Hepatocyte (in vitro differentiated cells): Measurements from ENCODE around the gene AK5. TPM values are rescaled to one million over a fixed set of nuclear protein-coding genes. Genes with fewer than 3 reads are reported as not detected.

Experiments
- DNase-seq: peaks from one replicate; pipeline ENCODE4 v3.0.0-alpha.2; 2016; ENCODE audit warnings: low spot score
- H2AFZ ChIP-seq: fragments of 200-600 bp; sonication (generic); 2 replicates; pipeline ENCODE4 v1.6.0; 2016; ENCODE audit warnings: antibody characterized with exemption, mild to moderate bottlenecking
- H3K27ac ChIP-seq: fragments of 200-600 bp; sonication (generic); 2 replicates; pipeline ENCODE4 v1.5.1; 2016; ENCODE audit warnings: mild to moderate bottlenecking
- H3K27me3 ChIP-seq: fragments of 200-600 bp; sonication (generic); 2 replicates; pipeline ENCODE4 v1.6.1; 2016
- H3K36me3 ChIP-seq: fragments of 200-600 bp; sonication (generic); replicated peaks from 2 replicates; pipeline ENCODE4 v1.5.1; 2016; ENCODE audit warnings: low read depth; ENCODE audit not compliant: insufficient read depth
- H3K4me1 ChIP-seq: fragments of 200-600 bp; sonication (generic); 2 replicates; pipeline ENCODE4 v1.5.1; 2016; ENCODE audit warnings: mild to moderate bottlenecking, moderate library complexity; ENCODE audit not compliant: insufficient read depth
- H3K4me2 ChIP-seq: fragments of 200-600 bp; sonication (generic); 2 replicates; pipeline ENCODE4 v1.6.0; 2016
- H3K4me3 ChIP-seq: fragments of 200-600 bp; sonication (generic); 2 replicates; pipeline ENCODE4 v1.5.1; 2016; ENCODE audit warnings: mild to moderate bottlenecking
- H3K79me2 ChIP-seq: fragments of 200-600 bp; sonication (generic); 2 replicates; pipeline ENCODE4 v1.6.0; 2017; ENCODE audit warnings: mild to moderate bottlenecking
- H3K9me2 ChIP-seq: fragments of 200-600 bp; sonication (generic); replicated peaks from 2 replicates; pipeline ENCODE4 v1.6.0; 2017; ENCODE audit warnings: mild to moderate bottlenecking; ENCODE audit not compliant: insufficient read depth
- H3K9me3 ChIP-seq: fragments of 200-600 bp; sonication (generic); 2 replicates; pipeline ENCODE4 v1.5.1; 2016; ENCODE audit warnings: low read depth, mild to moderate bottlenecking
- H4K20me1 ChIP-seq: fragments of 200-600 bp; sonication (generic); 2 replicates; pipeline ENCODE4 v1.6.0; 2016; ENCODE audit warnings: mild to moderate bottlenecking; ENCODE audit not compliant: insufficient read depth, poor library complexity, severe bottlenecking
- CTCF ChIP-seq: fragments of 200-600 bp; sonication (generic); IDR thresholded peaks from 2 replicates; pipeline ENCODE4 v1.5.1; 2016; ENCODE audit warnings: antibody characterized with exemption, mild to moderate bottlenecking; ENCODE audit not compliant: poor library complexity
- EZH2 ChIP-seq: fragments of 200-600 bp; sonication (generic); IDR thresholded peaks from 2 replicates; pipeline ENCODE4 v1.6.1; 2016; ENCODE audit warnings: antibody characterized with exemption, mild to moderate bottlenecking, borderline replicate concordance
- EZH2phosphoT487 ChIP-seq: fragments of 200-600 bp; sonication (generic); IDR thresholded peaks from one replicate; pipeline ENCODE4 v1.6.1; 2018; ENCODE audit warnings: antibody characterized with exemption, mild to moderate bottlenecking, low read depth, moderate library complexity; ENCODE audit not compliant: unreplicated experiment, severe bottlenecking
- WGBS: methylation state at CpG from one replicate; pipeline ENCODE4 v1.1.6; 2016; ENCODE audit warnings: low lambda C conversion rate; ENCODE audit errors: missing lambda C conversion rate; 5-methylcytosine and 5-hydroxymethylcytosine counted together
- polyA plus RNA-seq: library from polyadenylated mRNA; unstranded; fragments of >200 nt; fragmentation: Nextera tagmentation; extraction: Ambion mirVana; gene quantifications from 2 replicates; pipeline ENCODE4 v1.2.1, GENCODE V29; 2016
- total RNA-seq: library from RNA; depleted of rRNA; stranded (reverse); fragments of >200 nt; gene quantifications from 2 replicates; pipeline ENCODE4 v1.2.3, GENCODE V29; 2014

AK5 gene
- total and polyA plus RNA-seq, 2 experiments from 2014 or later, result 0.05 TPM; not detected in 1

GRCh38 chr1:77316006-77316405 lies 34.2 kb downstream of the AK5 start:
- WGBS, result 68% methylated on average over 1 of the region's 1 CpG
- DNase-seq, result no peak
- no peaks in the 10 kb centered on the region for H4K20me1 ChIP-seq
- H3K4me3 ChIP-seq, result no peak overlapping the region
- H2AFZ ChIP-seq, result no peak overlapping the region
- TF ChIP-seq CTCF (no peak), EZH2 (no peak)
- no peaks in the 10 kb centered on the region for H3K9me2 ChIP-seq
- H3K27ac ChIP-seq, result no peak overlapping the region
- H3K9me3 ChIP-seq, result no peaks in the 10 kb centered on the region
- H3K4me2 ChIP-seq, result no peak overlapping the region
- no peaks in the 10 kb centered on the region for H3K36me3 ChIP-seq
- H3K79me2 ChIP-seq, result no peaks in the 10 kb centered on the region
- H3K27me3 ChIP-seq, result no peaks in the 10 kb centered on the region
- H3K4me1 ChIP-seq, result no peaks in the 10 kb centered on the region

- Histone ChIP-seq H3K79me2 (no peaks in the 10 kb centered on the region), H2AFZ (no peak overlapping the region), H3K36me3 (no peaks in the 10 kb centered on the region), H3K4me2 (no peak overlapping the region), H3K4me1 (no peaks in the 10 kb centered on the region), H3K27ac (no peak overlapping the region), H3K4me3 (no peak overlapping the region), H3K9me2 (no peaks in the 10 kb centered on the region), H3K27me3 (no peaks in the 10 kb centered on the region), H3K9me3 (no peaks in the 10 kb centered on the region), H4K20me1 (no peaks in the 10 kb centered on the region)
- no peak for TF ChIP-seq EZH2
- TF ChIP-seq CTCF, result no peak
- TF ChIP-seq EZH2phosphoT487, result no peak
- no peak for DNase-seq
- WGBS, result 85% methylated on average over 3 of the region's 3 CpGs
Measured at GRCh38 chr1:77316966-77317365, 35.1 kb downstream of the AK5 start.

- 81% methylated on average over 1 of the region's 1 CpG for WGBS
- Histone ChIP-seq H3K4me2 (no peak overlapping the region), H3K9me3 (no peaks in the 10 kb centered on the region), H3K36me3 (no peaks in the 10 kb centered on the region), H3K79me2 (no peaks in the 10 kb centered on the region), H3K9me2 (no peaks in the 10 kb centered on the region), H2AFZ (no peak overlapping the region), H3K4me3 (no peak overlapping the region), H3K27ac (no peak overlapping the region), H3K27me3 (no peaks in the 10 kb centered on the region), H4K20me1 (no peaks in the 10 kb centered on the region), H3K4me1 (no peaks in the 10 kb centered on the region)
- no peak for DNase-seq
- TF ChIP-seq EZH2 (no peak), CTCF (no peak), EZH2phosphoT487 (no peak)
Measured at GRCh38 chr1:77319036-77319705, 37.4 kb downstream of the AK5 start.
